H1 (cell line): ENCODE results near the gene SUMF2. TPM values are rescaled to one million over a fixed set of nuclear protein-coding genes. Genes with fewer than 3 reads are reported as not detected.

Experiments used
- CTCF ChIA-PET: fragments of 300-600 bp; sonication (Branson Sonifier 250); formaldehyde crosslinking; loops from one replicate; lab custom pipeline; 2021; ENCODE audit not compliant: partially characterized antibody; lab: Charles Lee
- POLR2A ChIA-PET: fragments of 300-600 bp; sonication (Branson Sonifier 250); formaldehyde crosslinking; loops from one replicate; lab custom pipeline; 2021; ENCODE audit warnings: inconsistent platforms; ENCODE audit not compliant: partially characterized antibody; lab: Charles Lee
- DNase-seq, 2 experiments: peaks; one replicate each; pipeline versions ENCODE4 v3.0.0 to v3.0.0-alpha.2; 2010 to 2022; ENCODE audit warnings: low spot score in 2 of 2, low read depth in 1 of 2, mixed read lengths in 1 of 2
- FAIRE-seq: peaks from 2 replicates; lab custom pipeline; 2011; peaks lifted over from hg19 to GRCh38; lab: Jason Lieb, UNC
- H2AFZ ChIP-seq: 2 replicates; pipeline ENCODE4 v1.8.1; 2012; ENCODE audit warnings: low read length, inconsistent platforms
- H2AK5ac ChIP-seq: 2 replicates; pipeline ENCODE4 v1.6.1; 2013; ENCODE audit warnings: low read depth, low read length
- H2BK120ac ChIP-seq: replicated peaks from 2 replicates; pipeline ENCODE3; 2013; ENCODE audit warnings: low read depth, low read length, inconsistent platforms
- H2BK12ac ChIP-seq: 2 replicates; pipeline ENCODE4 v1.6.1; 2013; ENCODE audit warnings: low read depth, low read length
- H2BK15ac ChIP-seq: 2 replicates; pipeline ENCODE4 v1.6.1; 2013; ENCODE audit warnings: low read length
- H2BK20ac ChIP-seq: 2 replicates; pipeline ENCODE4 v1.6.1; 2013; ENCODE audit warnings: low read length
- H2BK5ac ChIP-seq: 2 replicates; pipeline ENCODE4 v1.6.1; 2013; ENCODE audit warnings: low read depth, low read length
- H3K14ac ChIP-seq: 2 replicates; pipeline ENCODE4 v1.6.1; 2013; ENCODE audit warnings: inconsistent platforms; ENCODE audit not compliant: insufficient read length
- H3K18ac ChIP-seq: 2 replicates; pipeline ENCODE4 v1.6.1; 2013; ENCODE audit warnings: low read length; ENCODE audit errors: extremely low read depth
- H3K23ac ChIP-seq: 2 replicates; pipeline ENCODE4 v1.6.1; 2013; ENCODE audit warnings: inconsistent platforms; ENCODE audit not compliant: insufficient read length
- H3K23me2 ChIP-seq: 2 replicates; pipeline ENCODE4 v1.6.1; 2013; ENCODE audit warnings: low read depth, low read length
- H3K27ac ChIP-seq: 2 replicates; pipeline ENCODE4 v1.6.1; 2011; ENCODE audit warnings: low read depth, low read length, inconsistent platforms
- H3K27me3 ChIP-seq, 4 experiments: replicated peaks in 1 of 4; 1 replicate in 1 of 4; 2 replicates in 3 of 4; pipeline versions ENCODE4 v1.6.1 to v1.8.1; 2011 to 2013; ENCODE audit warnings: low read length in 3 of 4, mild to moderate bottlenecking in 3 of 4, inconsistent platforms in 2 of 4, mixed read lengths in 2 of 4, moderate library complexity in 1 of 4; ENCODE audit not compliant: control insufficient read depth in 3 of 4, insufficient read depth in 3 of 4; ENCODE audit errors: extremely low read depth in 1 of 4
- H3K36me3 ChIP-seq, 4 experiments: 2 replicates each; pipeline versions ENCODE4 v1.6.1 to v1.8.1; 2011 to 2013; ENCODE audit warnings: mild to moderate bottlenecking in 4 of 4, low read length in 3 of 4, moderate library complexity in 2 of 4, control low read depth in 1 of 4, inconsistent platforms in 1 of 4; ENCODE audit not compliant: insufficient read depth in 4 of 4, control insufficient read depth in 2 of 4
- H3K4ac ChIP-seq: replicated peaks from 2 replicates; pipeline ENCODE3; 2013; ENCODE audit warnings: low read length, low read depth, mixed read lengths, inconsistent platforms; ENCODE audit not compliant: insufficient read length
- H3K4me1 ChIP-seq, 4 experiments: replicated peaks in 1 of 4; 1 replicate in 1 of 4; 2 replicates in 3 of 4; pipeline versions ENCODE4 v1.6.1 to v1.8.1; 2011 to 2013; ENCODE audit warnings: low read length in 3 of 4, inconsistent platforms in 2 of 4, mixed read lengths in 1 of 4; ENCODE audit not compliant: insufficient read depth in 4 of 4, control insufficient read depth in 3 of 4
- H3K4me2 ChIP-seq, 2 experiments: 2 replicates each; pipeline versions ENCODE4 v1.6.1 to v1.8.1; 2011 to 2013; ENCODE audit warnings: low read depth in 2 of 2, low read length in 2 of 2, control low read depth in 1 of 2, inconsistent platforms in 1 of 2, mild to moderate bottlenecking in 1 of 2; ENCODE audit not compliant: insufficient read depth in 1 of 2
- H3K4me3 ChIP-seq, 4 experiments: fragments of 200-600, 300-600 bp in 1 of 4; sonication (generic), shearing (Covaris generic), sonication (Bioruptor Twin) in 1 of 4; 2 replicates each; pipeline versions ENCODE4 v1.5.1 to v1.8.1; 2011 to 2016; ENCODE audit warnings: low read length in 4 of 4, low read depth in 3 of 4, control low read depth in 2 of 4, inconsistent platforms in 2 of 4, mild to moderate bottlenecking in 2 of 4, mixed read lengths in 1 of 4, moderate library complexity in 1 of 4; ENCODE audit not compliant: insufficient read depth in 2 of 4; ENCODE audit errors: extremely low read depth in 1 of 4
- H3K56ac ChIP-seq: replicated peaks from 2 replicates; pipeline ENCODE3; 2013; ENCODE audit warnings: low read depth, mild to moderate bottlenecking, mixed read lengths, low read length, inconsistent platforms; ENCODE audit not compliant: insufficient read length
- H3K79me1 ChIP-seq: 2 replicates; pipeline ENCODE4 v1.6.1; 2013; ENCODE audit warnings: low read depth, low read length, control low read depth
- H3K79me2 ChIP-seq, 2 experiments: 2 replicates each; pipeline versions ENCODE4 v1.6.1 to v1.8.1; 2012 to 2013; ENCODE audit warnings: low read length in 2 of 2, mild to moderate bottlenecking in 2 of 2, inconsistent platforms in 1 of 2; ENCODE audit not compliant: insufficient read depth in 2 of 2, control insufficient read depth in 1 of 2
- H3K9ac ChIP-seq, 4 experiments: replicated peaks in 1 of 4; 1 replicate in 1 of 4; 2 replicates in 3 of 4; pipeline versions ENCODE4 v1.6.1 to v1.8.1; 2011 to 2013; ENCODE audit warnings: low read depth in 3 of 4, low read length in 3 of 4, control low read depth in 2 of 4, mild to moderate bottlenecking in 2 of 4, moderate library complexity in 2 of 4, inconsistent platforms in 1 of 4; ENCODE audit errors: extremely low read depth in 1 of 4
- H3K9me3 ChIP-seq, 2 experiments: 2 replicates each; pipeline versions ENCODE4 v1.6.1 to v1.8.1; 2012 to 2013; ENCODE audit warnings: mild to moderate bottlenecking in 2 of 2, moderate library complexity in 2 of 2, control low read depth in 1 of 2, inconsistent platforms in 1 of 2, low read depth in 1 of 2, low read length in 1 of 2, mixed read lengths in 1 of 2; ENCODE audit not compliant: insufficient read depth in 2 of 2
- H4K20me1 ChIP-seq, 2 experiments: replicated peaks in 1 of 2; 2 replicates each; pipeline versions ENCODE3 to v1.8.1; 2011 to 2013; ENCODE audit warnings: inconsistent platforms in 2 of 2, low read length in 2 of 2, mild to moderate bottlenecking in 1 of 2; ENCODE audit not compliant: insufficient read depth in 2 of 2, control insufficient read depth in 1 of 2
- H4K5ac ChIP-seq: 2 replicates; pipeline ENCODE4 v1.6.1; 2013; ENCODE audit warnings: low read length, low read depth, mixed read lengths, inconsistent platforms; ENCODE audit not compliant: insufficient read length
- H4K8ac ChIP-seq: 2 replicates; pipeline ENCODE4 v1.8.0; 2013; ENCODE audit warnings: mild to moderate bottlenecking, moderate library complexity, low read length, inconsistent platforms; ENCODE audit not compliant: insufficient read depth; ENCODE audit errors: extremely low read depth
- H4K91ac ChIP-seq: replicated peaks from 2 replicates; pipeline ENCODE3; 2013; ENCODE audit warnings: low read length, mixed read lengths, inconsistent platforms; ENCODE audit not compliant: insufficient read length
- BRCA1 ChIP-seq: IDR thresholded peaks from 2 replicates; pipeline ENCODE4 v1.6.1; 2012; ENCODE audit warnings: low read depth, low read length, improper control_type of control experiment
- GTF2F1 ChIP-seq: IDR thresholded peaks from 2 replicates; pipeline ENCODE4 v1.6.1; 2012; ENCODE audit warnings: low read depth, low read length, improper control_type of control experiment, borderline replicate concordance
- SAP30 ChIP-seq: fragments of 300-600 bp; sonication (generic); IDR thresholded peaks from 2 replicates; pipeline ENCODE4 v1.7.1; 2012; ENCODE audit warnings: low read length, moderate library complexity, mild to moderate bottlenecking, inconsistent platforms; ENCODE audit not compliant: insufficient read depth, insufficient replicate concordance
- SRF ChIP-seq: IDR thresholded peaks from 2 replicates; pipeline ENCODE4 v1.6.1; 2011; ENCODE audit warnings: mild to moderate bottlenecking, low read depth, low read length, moderate library complexity
- WGBS, 2 experiments: shearing (Covaris generic) in 1 of 2; methylation state at CpG; one replicate each; pipeline versions ENCODE4 v1.1.6 to v1.1.7; 2013 to 2015; ENCODE audit warnings: low lambda C conversion rate in 2 of 2, mixed read lengths in 2 of 2, inconsistent platforms in 1 of 2, low coverage in 1 of 2, missing lambda C conversion rate in 1 of 2; ENCODE audit not compliant: insufficient replicate concordance in 2 of 2, insufficient coverage in 1 of 2, insufficient read length in 1 of 2; ENCODE audit errors: extremely low coverage in 1 of 2, missing lambda C conversion rate in 1 of 2; 5-methylcytosine and 5-hydroxymethylcytosine counted together
- polyA plus RNA-seq, 7 experiments: library from polyadenylated mRNA; depleted of rRNA in 3 of 7; stranded (reverse) in 5 of 7; unstranded in 2 of 7; fragments of >200 nt in 5 of 7; fragments of 200-250 nt in 2 of 7; gene quantifications; 1 replicate in 5 of 7; 2 replicates in 1 of 7; 4 replicates in 1 of 7; pipeline versions ENCODE4 v1.2.1 to v1.2.3, GENCODE V29; 2011 to 2013; ENCODE audit warnings: missing spikeins in 2 of 7, mixed read lengths in 2 of 7
- total RNA-seq: library from RNA; stranded (reverse); fragmentation: NEBNext Ultra II Directional; extraction: Animal tissue kit (Norgen Biotek cat#: 25700); gene quantifications from 2 replicates; pipeline ENCODE4 v1.2.1, GENCODE V29; 2021
- TF ChIP-seq, protein P1 (sequence below): IDR thresholded peaks from 2 replicates; pipeline ENCODE4 v1.6.1; 2012; ENCODE audit warnings: inconsistent platforms

SUMF2 gene
- total and polyA plus RNA-seq, 2 of the 8 experiments (the other 6 are each of a cell fraction or from before 2014, with no cell fraction given) = 39.8 to 59.2 TPM

DNA sequence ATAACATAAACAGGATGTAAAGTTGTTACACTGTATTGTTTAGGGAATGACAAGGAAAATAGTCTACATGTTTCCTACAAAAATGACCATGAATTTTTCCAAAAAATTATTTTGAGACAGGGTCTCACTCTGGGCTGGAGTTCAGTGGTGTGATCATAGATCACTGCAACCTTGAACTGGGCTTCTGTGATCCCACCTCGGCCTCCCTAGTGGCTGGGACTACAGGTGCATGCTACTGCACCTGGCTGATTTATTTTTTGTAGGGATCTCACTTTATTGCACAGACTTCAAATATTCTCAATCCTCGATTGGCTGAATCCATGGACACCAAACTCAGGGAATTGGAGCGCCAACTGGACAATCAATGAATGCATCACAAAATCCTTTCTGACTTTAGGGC lies 35.6 kb downstream of the SUMF2 start:
- WGBS, 2 experiments = 89% methylated on average over 3 of the region's 3 CpGs; no CpG with 5 or more reads in 1 of the 2 experiments
- Histone ChIP-seq H3K9me3 (peaks cover 0 to 13% of the 10 kb centered on the region in 2 experiments; a peak in 2 of 4 replicates), H3K4me1 (no peaks in the 10 kb centered on the region), H3K4ac (no peak overlapping the region), H3K14ac (no peak overlapping the region), H4K20me1 (no peaks in the 10 kb centered on the region), H3K56ac (no peak overlapping the region), H3K18ac (no peak overlapping the region), H3K27ac (no peak overlapping the region), H3K79me2 (no peaks in the 10 kb centered on the region; a peak in 1 of 4 replicates), H2BK5ac (no peak overlapping the region), H3K36me3 (peaks cover 4 to 31% (median 15%) of the 10 kb centered on the region in 4 experiments; a peak in 7 of 8 replicates), H3K79me1 (no peaks in the 10 kb centered on the region), H2BK12ac (no peak overlapping the region), H3K23me2 (no peaks in the 10 kb centered on the region), H3K27me3 (no peaks in the 10 kb centered on the region), H4K91ac (no peak overlapping the region), H2BK120ac (no peak overlapping the region), H3K23ac (no peak overlapping the region), H4K8ac (no peak overlapping the region), H2AFZ (no peak overlapping the region), H3K4me2 (no peak overlapping the region), H2BK15ac (no peak overlapping the region), H3K4me3 (no peak overlapping the region), H4K5ac (no peak overlapping the region), H2AK5ac (no peak overlapping the region), H2BK20ac (no peak overlapping the region), H3K9ac (no peak overlapping the region)
- POLR2A ChIA-PET = interaction anchor here (1.4 kb wide), 1 partner anchor 11 kb away, joined by 4 read pairs; no protein-coding TSS in a partner anchor
- TF ChIP-seq BRCA1 = no peak
- TF ChIP-seq SRF = no peak
- TF ChIP-seq, protein P1, sequence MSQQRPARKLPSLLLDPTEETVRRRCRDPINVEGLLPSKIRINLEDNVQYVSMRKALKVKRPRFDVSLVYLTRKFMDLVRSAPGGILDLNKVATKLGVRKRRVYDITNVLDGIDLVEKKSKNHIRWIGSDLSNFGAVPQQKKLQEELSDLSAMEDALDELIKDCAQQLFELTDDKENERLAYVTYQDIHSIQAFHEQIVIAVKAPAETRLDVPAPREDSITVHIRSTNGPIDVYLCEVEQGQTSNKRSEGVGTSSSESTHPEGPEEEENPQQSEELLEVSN = no peak
- no peak for TF ChIP-seq SAP30
- no peak for TF ChIP-seq GTF2F1
- no peak for DNase-seq
- no peak for FAIRE-seq
- CTCF ChIA-PET = no interaction called here
